LNCAP (cell line): ENCODE results near the gene CHCHD6.

Experiments
- TF ChIP-seq, protein P1 (sequence below): fragments of 450-650 bp; IDR thresholded peaks from 2 replicates; pipeline ENCODE4 v1.5.1; 2017; ENCODE audit warnings: mild to moderate bottlenecking

CHCHD6 gene

DNA sequence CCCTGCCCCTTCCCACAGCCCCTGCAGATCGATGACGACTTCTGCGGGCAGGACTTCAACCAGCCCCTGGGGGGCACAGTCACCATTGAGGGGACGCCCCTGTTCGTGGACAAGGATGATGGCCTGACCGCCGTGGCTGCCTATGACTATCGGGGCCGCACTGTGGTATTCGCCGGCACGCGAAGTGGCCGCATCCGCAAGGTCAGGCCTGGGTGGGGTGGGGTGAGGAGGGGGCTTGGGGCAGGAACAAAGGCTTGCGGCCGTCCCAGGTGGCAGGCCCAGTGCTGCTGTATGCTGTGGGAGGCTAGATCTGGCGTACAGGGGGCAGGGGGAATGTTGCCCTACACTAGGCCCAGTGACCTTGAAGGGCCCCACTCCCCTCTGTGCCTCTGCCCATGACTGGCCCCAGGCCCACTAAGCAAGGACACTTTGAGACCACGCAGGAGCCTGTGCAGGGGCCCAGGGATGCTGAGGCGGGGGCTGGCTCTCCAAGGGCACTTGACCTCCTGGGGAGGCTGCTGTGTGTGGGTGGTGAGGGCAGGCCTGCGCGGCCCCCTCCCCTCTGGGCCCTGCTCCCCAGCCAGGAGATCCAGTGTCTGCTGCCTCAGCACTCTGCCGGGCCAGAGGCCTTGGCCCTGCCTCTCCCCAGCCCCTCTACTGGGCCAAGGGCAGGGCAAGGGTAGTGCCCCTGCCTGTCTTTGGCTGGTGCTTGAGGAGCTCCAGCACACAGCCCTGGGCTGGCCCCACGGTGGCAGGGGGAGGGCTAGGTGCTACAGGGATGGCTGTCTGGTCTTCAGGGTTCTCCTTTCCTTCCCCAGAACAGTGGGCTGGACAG is 287.5 kb downstream of the CHCHD6 start:
- TF ChIP-seq, protein P1, sequence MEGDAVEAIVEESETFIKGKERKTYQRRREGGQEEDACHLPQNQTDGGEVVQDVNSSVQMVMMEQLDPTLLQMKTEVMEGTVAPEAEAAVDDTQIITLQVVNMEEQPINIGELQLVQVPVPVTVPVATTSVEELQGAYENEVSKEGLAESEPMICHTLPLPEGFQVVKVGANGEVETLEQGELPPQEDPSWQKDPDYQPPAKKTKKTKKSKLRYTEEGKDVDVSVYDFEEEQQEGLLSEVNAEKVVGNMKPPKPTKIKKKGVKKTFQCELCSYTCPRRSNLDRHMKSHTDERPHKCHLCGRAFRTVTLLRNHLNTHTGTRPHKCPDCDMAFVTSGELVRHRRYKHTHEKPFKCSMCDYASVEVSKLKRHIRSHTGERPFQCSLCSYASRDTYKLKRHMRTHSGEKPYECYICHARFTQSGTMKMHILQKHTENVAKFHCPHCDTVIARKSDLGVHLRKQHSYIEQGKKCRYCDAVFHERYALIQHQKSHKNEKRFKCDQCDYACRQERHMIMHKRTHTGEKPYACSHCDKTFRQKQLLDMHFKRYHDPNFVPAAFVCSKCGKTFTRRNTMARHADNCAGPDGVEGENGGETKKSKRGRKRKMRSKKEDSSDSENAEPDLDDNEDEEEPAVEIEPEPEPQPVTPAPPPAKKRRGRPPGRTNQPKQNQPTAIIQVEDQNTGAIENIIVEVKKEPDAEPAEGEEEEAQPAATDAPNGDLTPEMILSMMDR: no peak

DNA sequence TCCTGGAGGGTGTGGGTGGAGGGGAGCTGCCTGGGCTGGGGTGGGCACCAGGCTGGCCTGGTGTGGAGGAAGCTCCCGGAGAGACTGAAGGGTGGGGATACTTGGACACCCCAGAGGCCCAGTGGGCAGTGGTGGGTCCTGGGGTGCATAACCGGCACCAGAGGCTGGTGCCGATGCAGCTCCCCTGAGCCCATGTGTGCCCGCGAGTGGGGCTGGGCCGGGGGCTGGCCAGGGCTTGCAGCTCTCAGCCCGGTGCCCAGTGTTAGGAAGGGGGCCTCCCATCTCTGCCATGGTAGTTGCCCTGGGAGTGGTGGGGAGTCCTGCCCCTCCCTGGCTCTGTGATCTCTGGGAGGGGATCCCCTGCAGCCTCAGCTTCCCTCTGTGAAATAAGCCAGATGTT is 288.2 kb downstream of the CHCHD6 start:
- TF ChIP-seq, protein P1: no peak

DNA sequence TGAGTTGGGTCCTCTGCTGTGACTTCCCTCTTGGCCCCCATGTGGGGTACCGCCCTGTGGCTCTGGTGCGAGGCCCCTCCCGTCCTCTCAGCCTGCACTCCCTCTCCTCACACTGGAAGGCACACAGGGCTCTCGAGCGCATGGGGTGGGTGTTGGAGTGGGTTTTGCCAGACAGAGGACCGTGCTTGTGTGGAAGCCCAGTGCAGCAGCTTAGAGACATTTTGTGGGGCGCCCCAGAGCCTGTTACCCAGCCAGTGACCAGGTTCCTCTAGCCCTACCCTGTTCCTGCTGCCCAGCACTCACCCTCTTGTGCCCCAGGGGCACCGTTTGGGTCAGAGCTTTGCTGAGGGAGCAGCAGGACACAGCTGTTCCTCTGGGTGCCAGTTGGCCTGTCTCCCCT is 288.7 kb downstream of the CHCHD6 start:
- TF ChIP-seq, protein P1: no peak

DNA sequence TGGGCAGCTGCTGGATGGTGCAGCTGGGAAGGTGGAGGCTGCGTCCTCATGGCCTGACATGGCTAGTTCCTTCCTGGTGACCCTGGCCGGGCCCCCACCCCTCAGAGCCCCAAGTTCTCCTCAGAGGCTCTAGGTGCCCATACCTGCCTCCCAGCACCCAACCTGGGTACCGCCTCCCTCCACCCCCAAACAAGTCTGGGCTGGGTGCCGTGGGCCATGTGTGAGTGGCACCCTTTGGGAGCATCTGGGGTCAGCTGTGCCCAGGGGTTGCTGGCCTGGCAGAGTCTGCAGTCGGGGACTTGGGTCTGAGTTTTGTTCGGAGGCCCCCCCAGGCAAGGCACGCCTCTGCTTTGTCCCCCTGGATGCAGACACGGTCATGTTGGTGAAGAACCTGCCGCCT is 289.4 kb downstream of the CHCHD6 start:
- TF ChIP-seq, protein P1: no peak

DNA sequence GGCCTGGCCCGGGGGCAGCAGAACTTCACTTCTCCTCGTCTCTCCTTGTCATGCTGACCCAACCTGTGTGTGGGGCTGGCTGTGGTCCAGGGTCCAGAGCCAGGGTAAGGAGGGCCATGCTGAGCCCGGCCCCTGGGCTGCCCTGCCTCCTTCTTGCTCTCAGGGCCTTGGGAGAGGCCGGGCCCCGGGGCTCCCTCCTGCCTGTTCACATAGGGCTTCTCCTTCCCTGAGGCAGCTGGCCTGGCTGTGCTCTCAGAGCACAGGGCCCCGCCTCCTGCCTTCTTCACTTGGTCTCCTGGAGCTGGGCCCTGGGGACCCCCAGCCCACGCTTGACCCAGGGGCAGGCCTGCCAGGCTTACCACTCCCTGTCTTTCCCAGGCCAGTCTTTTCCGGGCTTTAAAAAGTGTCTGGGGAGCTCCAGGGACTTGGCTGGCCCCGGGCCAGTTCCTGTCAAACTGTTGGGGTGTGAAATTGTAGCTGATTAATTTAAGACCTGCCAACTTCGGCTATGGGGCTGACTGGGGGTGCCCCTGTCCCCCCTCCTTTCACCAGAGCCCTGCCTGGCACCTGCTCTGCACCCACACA is 290.7 kb downstream of the CHCHD6 start:
- TF ChIP-seq, protein P1: no peak

DNA sequence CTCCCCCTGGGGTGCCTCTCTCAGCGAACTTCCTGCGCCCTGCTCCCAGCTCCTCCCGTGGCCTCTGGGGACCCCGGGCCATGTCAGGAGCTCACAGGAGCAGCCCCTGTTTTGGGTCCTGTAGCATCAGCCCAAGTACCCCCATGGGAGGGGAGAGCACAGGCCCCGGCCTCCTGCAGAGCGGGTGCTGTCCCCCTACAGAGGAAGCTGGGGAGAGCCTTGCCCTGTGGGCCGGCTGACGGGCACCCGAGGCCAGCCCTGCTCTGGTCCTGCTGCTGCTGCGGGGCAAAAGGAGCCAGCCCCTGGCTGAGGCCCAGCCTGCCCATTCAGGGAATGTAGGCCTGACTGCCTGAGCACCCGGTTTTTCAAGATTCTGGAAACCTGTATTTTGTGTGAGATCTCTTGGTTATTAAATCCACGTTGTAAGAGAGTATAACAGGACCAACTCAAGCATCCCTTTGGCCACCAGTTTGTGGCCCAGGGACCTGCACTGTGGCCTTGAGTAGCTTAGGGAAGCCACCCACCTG is 291.3 kb downstream of the CHCHD6 start:
- TF ChIP-seq, protein P1: no peak

DNA sequence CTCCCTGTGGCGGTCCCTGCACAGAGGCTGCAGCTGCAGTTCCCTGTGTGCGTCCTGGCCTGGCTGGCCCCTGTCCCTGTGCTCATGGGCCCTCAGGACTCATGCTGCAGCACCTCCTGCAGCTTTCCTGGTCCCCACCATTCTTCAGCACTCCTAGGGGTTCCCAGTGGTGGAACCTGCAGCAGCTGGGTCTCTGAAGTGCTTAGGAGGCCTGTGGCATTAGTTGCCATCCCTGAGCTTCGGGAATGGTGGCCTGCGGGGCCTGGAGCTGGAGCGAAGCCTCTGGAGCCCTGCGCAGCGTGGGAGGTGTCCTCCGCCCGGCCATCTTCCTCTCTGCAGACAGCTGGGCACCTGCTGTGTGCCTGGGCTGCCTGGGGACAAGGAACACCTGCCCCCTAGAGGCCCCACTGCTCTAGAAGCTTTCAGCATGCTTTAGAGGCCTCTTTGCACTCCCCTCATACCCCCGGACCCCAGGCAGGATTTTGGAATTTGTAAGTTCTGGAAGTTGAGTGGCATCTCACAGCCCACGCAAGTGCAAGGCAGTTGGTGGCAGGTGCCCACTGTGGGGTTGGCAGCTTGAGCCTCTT is 292.0 kb downstream of the CHCHD6 start:
- TF ChIP-seq, protein P1: no peak
